Measurements from ENCODE around the gene OR6S1.
"Not testable (repeated sequence)": the region's sequence is repeated elsewhere in the genome, so short reads cannot be mapped to it uniquely, and the experiment has no call there.

OR6S1 gene

DNA sequence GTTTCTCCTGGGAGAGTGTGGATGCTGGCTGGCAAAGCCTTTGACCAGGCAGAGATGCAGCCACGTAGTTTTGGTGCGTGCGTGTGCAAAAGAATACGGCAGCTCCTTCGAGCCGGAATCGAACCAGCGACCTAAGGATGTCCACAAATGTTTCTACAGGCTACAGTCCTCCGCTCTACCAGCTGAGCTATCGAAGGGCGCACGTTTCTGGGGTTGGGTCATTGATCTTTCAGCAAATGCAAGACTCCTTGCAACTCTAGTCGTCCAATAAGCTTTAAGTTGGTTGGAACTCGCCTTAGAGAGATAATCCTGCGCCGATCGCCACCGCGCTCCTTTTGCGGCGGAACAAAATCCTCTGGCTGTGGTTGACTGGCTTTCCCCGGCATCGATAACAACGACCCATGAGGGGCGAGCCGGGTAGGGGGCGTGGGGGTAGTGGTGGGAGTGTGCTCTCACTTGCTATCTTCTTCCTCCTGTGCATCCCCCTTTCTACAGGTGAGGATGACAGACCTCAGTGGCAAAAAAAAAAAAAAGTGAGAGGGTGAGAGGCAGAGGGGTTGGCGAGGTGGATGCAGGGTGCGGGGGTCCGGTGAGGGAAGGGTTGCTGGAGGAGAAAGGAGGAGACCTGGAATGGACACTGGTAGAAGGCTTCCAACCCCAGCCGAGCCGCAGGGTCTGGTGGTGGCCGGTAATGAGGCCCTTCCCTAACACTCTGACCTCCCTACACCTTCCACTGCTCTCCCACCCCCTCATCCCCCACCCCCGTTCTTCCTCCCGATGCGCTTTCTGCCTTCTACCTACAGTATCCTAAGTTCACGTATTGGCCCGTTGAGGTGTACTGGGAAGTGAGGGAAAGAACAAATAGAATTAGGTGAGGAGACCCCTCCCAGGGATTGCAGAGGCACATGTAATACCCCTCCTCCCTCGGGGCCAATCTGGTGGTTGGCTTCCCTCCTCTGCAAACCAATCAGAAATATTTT, 11.8 kb upstream of the OR6S1 start:
- Histone ChIP-seq H3K27me3 (ENCODE audit: control insufficient read depth in 1 of 2, insufficient read depth in 2 of 2, low read length in 2 of 2) (peaks cover 45 to 53% of the 10 kb centered on the region in 2 donors), H3K36me3 (ENCODE audit: control insufficient read depth in 2 of 2, insufficient read depth in 2 of 2, low read length in 2 of 2) (no peaks in the 10 kb centered on the region), H3K9ac (ENCODE audit: low read length in 2 of 2) (no peak overlapping the region), H3K4me3 (ENCODE audit: low read length in 2 of 2) (no peak overlapping the region), H3K27ac (ENCODE audit: low read length) (no peak overlapping the region), H3K4me1 (ENCODE audit: control insufficient read depth, insufficient read depth, low read length) (peaks cover 5% of the 10 kb centered on the region), H3K9me3 (ENCODE audit: control insufficient read depth in 2 of 2, low read length in 2 of 2) (no peaks in the 10 kb centered on the region)

DNA sequence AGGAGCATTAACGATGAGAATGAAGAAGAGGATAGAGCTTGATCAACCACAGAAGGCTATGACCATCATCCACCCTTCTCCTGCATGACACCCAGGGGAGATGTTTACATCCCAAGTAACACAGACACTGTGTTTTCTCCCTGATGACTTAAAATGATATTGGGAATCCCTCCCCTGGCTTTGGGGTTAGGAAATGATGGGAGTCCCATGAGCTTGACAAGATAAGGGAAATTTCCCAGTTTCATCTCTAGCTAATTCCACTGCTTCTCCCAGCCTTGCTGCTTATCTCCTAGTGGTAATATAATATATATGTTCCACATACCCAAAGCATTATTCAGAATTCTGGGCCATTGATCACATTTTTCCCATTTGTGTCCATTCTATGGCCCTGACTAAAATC, 4.0 kb upstream of the OR6S1 start:
- Histone ChIP-seq H3K27ac (ENCODE audit: low read length) (no peak overlapping the region), H3K36me3 (ENCODE audit: control insufficient read depth in 2 of 2, insufficient read depth in 2 of 2, low read length in 2 of 2) (no peaks in the 10 kb centered on the region), H3K9me3 (ENCODE audit: control insufficient read depth in 2 of 2, low read length in 2 of 2) (no peaks in the 10 kb centered on the region), H3K4me1 (ENCODE audit: control insufficient read depth, insufficient read depth, low read length) (no peaks in the 10 kb centered on the region), H3K27me3 (ENCODE audit: control insufficient read depth in 1 of 2, insufficient read depth in 2 of 2, low read length in 2 of 2) (peaks cover 3 to 8% of the 10 kb centered on the region in 2 donors), H3K4me3 (ENCODE audit: low read length in 2 of 2) (no peak overlapping the region), H3K9ac (ENCODE audit: low read length in 2 of 2) (no peak overlapping the region)

DNA sequence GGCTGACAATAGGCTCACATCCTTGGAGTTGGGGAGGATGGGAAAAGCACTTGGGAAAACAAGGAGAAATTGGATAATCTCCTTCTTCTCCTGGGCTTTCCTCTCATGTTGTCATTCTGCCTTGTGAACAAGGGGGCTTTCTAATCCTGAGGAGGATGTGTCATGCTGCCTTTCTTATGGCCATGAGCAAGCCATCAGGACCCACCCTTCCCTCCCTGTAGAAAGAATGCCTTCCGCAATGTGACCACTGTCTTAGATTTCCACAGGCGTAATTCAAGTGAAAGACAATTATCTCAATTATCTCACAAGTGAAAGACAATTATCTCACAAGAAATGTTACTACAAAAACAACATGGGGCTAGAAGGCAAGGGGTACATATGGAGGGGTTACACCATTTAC, 3.0 kb upstream of the OR6S1 start:
- Histone ChIP-seq H3K27ac (ENCODE audit: low read length) (no peak overlapping the region), H3K36me3 (ENCODE audit: control insufficient read depth in 2 of 2, insufficient read depth in 2 of 2, low read length in 2 of 2) (no peaks in the 10 kb centered on the region), H3K4me3 (ENCODE audit: low read length in 2 of 2) (no peak overlapping the region), H3K9me3 (ENCODE audit: control insufficient read depth in 2 of 2, low read length in 2 of 2) (no peaks in the 10 kb centered on the region), H3K27me3 (ENCODE audit: control insufficient read depth in 1 of 2, insufficient read depth in 2 of 2, low read length in 2 of 2) (peaks cover 3 to 8% of the 10 kb centered on the region in 2 donors), H3K9ac (ENCODE audit: low read length in 2 of 2) (no peak overlapping the region), H3K4me1 (ENCODE audit: control insufficient read depth, insufficient read depth, low read length) (no peaks in the 10 kb centered on the region)

DNA sequence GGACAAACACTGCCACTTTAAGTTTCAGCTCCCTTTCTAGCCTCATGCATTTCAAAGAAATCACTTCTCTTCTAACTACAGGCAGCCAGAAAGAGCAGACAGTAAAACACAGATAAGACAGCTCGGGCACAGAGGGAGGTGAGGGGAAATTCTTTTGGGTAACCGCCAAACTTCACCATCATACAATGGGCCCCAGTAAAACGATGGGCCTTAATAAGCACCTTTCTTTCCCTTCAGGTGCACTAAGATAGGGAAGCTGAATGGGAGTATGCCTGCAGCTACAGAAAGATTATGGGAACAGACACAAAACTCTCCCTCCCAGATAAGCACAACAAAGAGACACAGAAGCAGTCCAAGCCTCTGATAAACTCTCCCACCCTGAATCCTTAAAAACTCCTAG, 1.3 kb upstream of the OR6S1 start:
- not testable (repeated sequence) for H3K36me3 ChIP-seq (ENCODE audit: control insufficient read depth in 2 of 2, insufficient read depth in 2 of 2, low read length in 2 of 2); H3K27ac ChIP-seq (ENCODE audit: low read length); H3K9me3 ChIP-seq (ENCODE audit: control insufficient read depth in 2 of 2, low read length in 2 of 2); H3K4me3 ChIP-seq (ENCODE audit: low read length in 2 of 2); H3K27me3 ChIP-seq (ENCODE audit: control insufficient read depth in 1 of 2, insufficient read depth in 2 of 2, low read length in 2 of 2); H3K4me1 ChIP-seq (ENCODE audit: control insufficient read depth, insufficient read depth, low read length); H3K9ac ChIP-seq (ENCODE audit: low read length in 2 of 2)

DNA sequence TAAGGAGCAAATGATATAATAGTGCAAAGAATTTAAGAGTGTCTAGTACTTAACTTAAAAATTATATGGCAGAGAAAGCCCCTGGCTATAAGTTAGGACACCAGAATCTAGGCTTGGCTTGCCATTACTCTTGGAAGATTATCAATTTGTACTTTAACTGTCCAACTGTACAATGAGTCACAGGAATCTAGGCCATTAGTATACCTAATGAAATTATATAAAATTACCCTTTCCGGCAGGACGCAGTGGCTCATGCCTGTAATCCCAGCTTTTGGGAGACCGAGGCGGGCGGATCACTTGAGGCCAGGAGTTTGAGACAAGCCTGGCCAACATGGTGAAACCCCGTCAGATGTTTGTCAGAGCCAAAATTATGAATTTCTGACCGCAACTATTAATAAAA, 691 bp upstream of the OR6S1 start:
- Histone ChIP-seq H3K9ac (ENCODE audit: low read length in 2 of 2) (no peak overlapping the region), H3K9me3 (ENCODE audit: control insufficient read depth in 2 of 2, low read length in 2 of 2) (no peaks in the 10 kb centered on the region), H3K27me3 (ENCODE audit: control insufficient read depth in 1 of 2, insufficient read depth in 2 of 2, low read length in 2 of 2) (peaks cover 3 to 8% of the 10 kb centered on the region in 2 donors), H3K36me3 (ENCODE audit: control insufficient read depth in 2 of 2, insufficient read depth in 2 of 2, low read length in 2 of 2) (no peaks in the 10 kb centered on the region), H3K27ac (ENCODE audit: low read length) (no peak overlapping the region), H3K4me1 (ENCODE audit: control insufficient read depth, insufficient read depth, low read length) (no peaks in the 10 kb centered on the region), H3K4me3 (ENCODE audit: low read length in 2 of 2) (no peak overlapping the region)

DNA sequence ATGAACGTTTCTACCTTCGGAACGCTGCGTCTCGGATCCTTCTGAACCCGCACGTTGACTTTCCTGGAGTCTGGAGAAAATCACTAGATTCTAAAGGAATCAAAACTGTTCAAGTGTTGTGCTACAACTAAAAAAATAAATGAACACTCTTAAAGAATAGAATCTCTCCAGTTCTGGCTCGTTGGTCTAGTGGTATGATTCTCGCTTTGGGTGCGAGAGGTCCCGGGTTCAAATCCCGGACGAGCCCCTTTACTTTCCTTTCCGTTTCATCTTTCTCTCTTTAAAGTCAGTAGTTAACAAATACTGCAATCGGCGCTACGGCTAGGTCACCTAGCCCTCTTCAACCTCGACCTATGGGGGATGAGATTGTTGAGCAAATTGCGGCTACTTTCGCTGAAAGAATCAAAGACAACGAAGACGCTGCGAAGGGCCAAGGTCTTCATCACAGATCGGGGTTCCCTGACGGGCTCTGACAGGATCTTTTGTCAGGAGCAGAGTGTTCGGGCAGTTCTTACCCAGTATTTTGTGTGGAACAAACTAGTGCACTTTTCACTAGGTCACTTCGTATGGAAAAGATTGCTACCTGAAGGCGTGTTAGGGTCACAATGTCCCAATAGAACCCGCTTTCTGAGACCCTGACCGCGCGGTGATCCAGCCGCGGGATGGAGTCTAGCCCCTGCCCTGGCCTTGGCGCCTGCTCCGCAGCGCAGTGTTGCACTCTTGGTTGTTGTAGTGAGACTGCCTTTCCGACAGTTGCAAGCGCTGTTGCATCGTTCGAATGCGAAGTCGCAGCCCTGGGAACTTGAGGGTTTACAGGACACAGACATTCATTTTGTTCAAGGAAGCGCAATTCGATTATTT, 8.4 kb downstream of the OR6S1 start:
- Histone ChIP-seq H3K4me3 (ENCODE audit: low read length in 2 of 2) (peak overlapping the region; percentile 38 to 68), H3K27ac (ENCODE audit: low read length) (no peak overlapping the region), H3K36me3 (ENCODE audit: control insufficient read depth in 2 of 2, insufficient read depth in 2 of 2, low read length in 2 of 2) (no peaks in the 10 kb centered on the region), H3K9ac (ENCODE audit: low read length in 2 of 2) (no peak overlapping the region), H3K9me3 (ENCODE audit: control insufficient read depth in 2 of 2, low read length in 2 of 2) (peaks cover 0 to 2% of the 10 kb centered on the region in 2 donors), H3K4me1 (ENCODE audit: control insufficient read depth, insufficient read depth, low read length) (peaks cover 7% of the 10 kb centered on the region), H3K27me3 (ENCODE audit: control insufficient read depth in 1 of 2, insufficient read depth in 2 of 2, low read length in 2 of 2) (peaks cover 32 to 45% of the 10 kb centered on the region in 2 donors)

DNA sequence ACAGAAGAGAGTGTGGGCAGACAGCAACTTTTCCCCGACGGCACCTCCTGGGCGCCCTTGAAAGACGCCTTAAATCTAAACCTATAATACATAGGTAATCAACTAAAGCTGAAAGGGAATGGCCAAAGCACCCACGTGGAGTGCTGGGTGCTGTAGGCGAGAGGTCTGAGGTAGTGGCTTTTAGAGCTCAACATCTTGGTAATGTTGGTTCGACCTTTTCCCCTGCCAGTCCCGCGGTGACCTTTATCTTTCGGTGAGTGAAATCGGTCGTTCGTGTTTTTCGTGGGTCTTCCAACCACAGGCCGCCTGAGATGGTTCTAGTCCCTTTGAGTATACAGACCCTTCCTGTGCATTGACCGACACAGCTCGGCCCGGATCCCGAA, 9.1 kb downstream of the OR6S1 start:
- Histone ChIP-seq H3K36me3 (ENCODE audit: control insufficient read depth in 2 of 2, insufficient read depth in 2 of 2, low read length in 2 of 2) (no peaks in the 10 kb centered on the region), H3K9ac (ENCODE audit: low read length in 2 of 2) (no peak overlapping the region), H3K4me1 (ENCODE audit: control insufficient read depth, insufficient read depth, low read length) (peaks cover 7% of the 10 kb centered on the region), H3K4me3 (ENCODE audit: low read length in 2 of 2) (peak overlapping the region; percentile 38 to 68), H3K9me3 (ENCODE audit: control insufficient read depth in 2 of 2, low read length in 2 of 2) (peaks cover 0 to 2% of the 10 kb centered on the region in 2 donors), H3K27ac (ENCODE audit: low read length) (no peak overlapping the region), H3K27me3 (ENCODE audit: control insufficient read depth in 1 of 2, insufficient read depth in 2 of 2, low read length in 2 of 2) (peaks cover 32 to 51% of the 10 kb centered on the region in 2 donors)

DNA sequence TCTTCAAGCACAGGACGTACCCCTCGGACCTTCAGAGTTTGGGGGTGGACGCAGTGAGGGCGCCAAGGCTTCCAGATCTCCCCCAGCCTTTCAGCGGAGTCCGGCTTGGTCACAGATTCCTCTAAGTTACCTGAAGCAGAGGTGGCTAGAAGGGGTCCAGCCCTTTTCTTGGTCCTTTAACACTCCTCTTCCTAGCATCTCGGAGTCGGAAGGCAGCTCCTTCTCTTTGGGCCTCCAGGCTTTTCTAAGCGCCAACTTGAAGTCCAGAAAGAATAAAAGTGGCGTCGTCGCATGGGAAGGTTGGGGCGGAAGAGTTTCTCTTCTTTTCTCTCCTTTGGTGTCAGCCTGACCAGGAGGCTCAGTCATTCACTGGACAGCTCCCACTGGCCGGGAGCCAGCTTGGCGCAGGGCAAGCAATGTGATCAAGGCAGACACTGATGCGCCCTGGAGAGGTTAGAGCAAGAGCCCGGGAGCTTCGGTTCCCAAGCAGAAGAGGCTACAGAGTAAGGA, 9.6 kb downstream of the OR6S1 start:
- H3K27ac ChIP-seq (ENCODE audit: low read length), result no peak overlapping the region
- peaks cover 7% of the 10 kb centered on the region for H3K4me1 ChIP-seq (ENCODE audit: control insufficient read depth, insufficient read depth, low read length)
- peak overlapping the region; percentile 2 to 68 for H3K4me3 ChIP-seq (ENCODE audit: low read length in 2 of 2)
- peaks cover 0 to 2% of the 10 kb centered on the region in 2 donors for H3K9me3 ChIP-seq (ENCODE audit: control insufficient read depth in 2 of 2, low read length in 2 of 2)
- H3K36me3 ChIP-seq (ENCODE audit: control insufficient read depth in 2 of 2, insufficient read depth in 2 of 2, low read length in 2 of 2), result no peaks in the 10 kb centered on the region
- peaks cover 32 to 54% of the 10 kb centered on the region in 2 donors for H3K27me3 ChIP-seq (ENCODE audit: control insufficient read depth in 1 of 2, insufficient read depth in 2 of 2, low read length in 2 of 2)
- no peak overlapping the region for H3K9ac ChIP-seq (ENCODE audit: low read length in 2 of 2)

DNA sequence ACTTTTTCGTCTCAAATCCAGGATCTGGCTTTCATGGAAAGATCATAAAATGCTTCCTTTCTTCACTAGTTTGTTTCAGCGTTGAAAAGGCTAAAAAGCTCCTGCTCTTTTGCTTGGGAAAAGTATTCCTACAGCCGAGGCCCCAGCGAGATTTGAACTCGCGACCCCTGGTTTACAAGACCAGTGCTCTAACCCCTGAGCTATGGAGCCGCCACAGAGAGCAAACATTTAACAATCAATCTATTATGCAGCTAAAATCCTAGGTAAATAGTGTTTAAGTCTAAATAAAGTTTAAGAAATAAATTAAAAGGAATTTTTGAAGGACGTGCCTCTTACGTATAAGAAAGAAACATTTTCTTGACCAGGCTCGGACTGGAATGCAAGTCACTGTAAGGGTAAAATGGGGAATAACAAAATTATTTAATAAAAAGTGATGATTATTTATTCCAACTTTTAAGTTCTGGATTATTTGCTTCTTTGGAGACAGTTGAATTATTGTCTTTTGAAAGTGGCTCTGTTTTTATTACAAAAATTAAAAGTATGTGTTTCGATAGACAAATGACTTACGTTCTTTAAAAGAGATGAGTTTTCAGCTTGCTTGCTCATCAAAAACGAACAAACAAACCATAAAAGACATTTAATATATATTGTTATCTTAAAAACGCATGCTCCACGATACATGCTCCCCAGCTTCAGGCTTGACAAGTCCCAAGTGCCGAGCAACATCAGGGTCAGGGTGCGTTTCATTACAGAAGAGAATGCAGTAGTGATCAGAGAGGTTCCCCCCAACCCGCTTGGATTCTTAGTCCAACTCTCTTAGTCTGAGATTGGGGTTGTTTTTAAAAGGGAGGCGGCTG, 10.2 kb downstream of the OR6S1 start:
- peaks cover 0 to 2% of the 10 kb centered on the region in 2 donors for H3K9me3 ChIP-seq (ENCODE audit: control insufficient read depth in 2 of 2, low read length in 2 of 2)
- no peak overlapping the region for H3K27ac ChIP-seq (ENCODE audit: low read length)
- no peaks in the 10 kb centered on the region for H3K36me3 ChIP-seq (ENCODE audit: control insufficient read depth in 2 of 2, insufficient read depth in 2 of 2, low read length in 2 of 2)
- no peak overlapping the region for H3K9ac ChIP-seq (ENCODE audit: low read length in 2 of 2)
- peaks cover 11% of the 10 kb centered on the region for H3K4me1 ChIP-seq (ENCODE audit: control insufficient read depth, insufficient read depth, low read length)
- peaks cover 35 to 59% of the 10 kb centered on the region in 2 donors for H3K27me3 ChIP-seq (ENCODE audit: control insufficient read depth in 1 of 2, insufficient read depth in 2 of 2, low read length in 2 of 2)
- peak overlapping the region; percentile 20 to 68 for H3K4me3 ChIP-seq (ENCODE audit: low read length in 2 of 2)
